Neural cell (in vitro differentiated cells): ENCODE measurements around the gene ZRANB3. TPM values are rescaled to one million over a fixed set of nuclear protein-coding genes. Genes with fewer than 3 reads are reported as not detected.
"Not testable (repeated sequence)": the region's sequence is repeated elsewhere in the genome, so short reads cannot be mapped to it uniquely, and the experiment has no call there.

ENCODE experiments used
- H2AFZ ChIP-seq: fragments of 200-600, 300-800 bp; sonication (generic), shearing (Covaris generic); 2 replicates; pipeline ENCODE4 v1.6.0; 2014; ENCODE audit warnings: low read depth, mild to moderate bottlenecking, antibody characterized with exemption, low read length, moderate library complexity
- H3F3A ChIP-seq: fragments of 200-600 bp; shearing (Covaris generic); 2 replicates; pipeline ENCODE4 v1.6.1; 2016; ENCODE audit warnings: mild to moderate bottlenecking, moderate library complexity, mixed read lengths, antibody characterized with exemption, low read length; ENCODE audit not compliant: insufficient read depth, poor library complexity, severe bottlenecking
- H3K27ac ChIP-seq: fragments of 200-600, 300-800 bp; sonication (generic), shearing (Covaris generic); 2 replicates; pipeline ENCODE4 v1.5.1; 2014; ENCODE audit warnings: mild to moderate bottlenecking, low read length, moderate library complexity
- H3K27me3 ChIP-seq: fragments of 300-800, 200-600 bp; sonication (generic), shearing (Covaris generic); 2 replicates; pipeline ENCODE4 v1.6.0; 2014; ENCODE audit warnings: mild to moderate bottlenecking, low read depth, low read length, moderate library complexity; ENCODE audit not compliant: insufficient read depth
- H3K36me3 ChIP-seq: fragments of 300-800, 200-600 bp; sonication (generic), shearing (Covaris generic); 2 replicates; pipeline ENCODE4 v1.5.1; 2014; ENCODE audit warnings: mild to moderate bottlenecking, antibody characterized with exemption, low read length, moderate library complexity; ENCODE audit not compliant: insufficient read depth
- H3K4me2 ChIP-seq: fragments of 300-800, 200-600 bp; sonication (generic), shearing (Covaris generic); 2 replicates; pipeline ENCODE4 v1.6.0; 2014; ENCODE audit warnings: mild to moderate bottlenecking, low read length
- H3K4me3 ChIP-seq: fragments of 300-800, 200-600 bp; sonication (generic), shearing (Covaris generic); 2 replicates; pipeline ENCODE4 v1.5.1; 2014; ENCODE audit warnings: mild to moderate bottlenecking, low read length, moderate library complexity
- H3K79me2 ChIP-seq: fragments of 200-600 bp; shearing (Covaris generic); replicated peaks from 2 replicates; pipeline ENCODE4 v1.6.0; 2014; ENCODE audit warnings: mild to moderate bottlenecking, low read length, moderate library complexity; ENCODE audit not compliant: insufficient read depth
- H3K9ac ChIP-seq: fragments of 300-800, 200-600 bp; sonication (generic), shearing (Covaris generic); 2 replicates; pipeline ENCODE4 v1.6.1; 2016; ENCODE audit warnings: mild to moderate bottlenecking, low read length, mixed read lengths
- H3K9me2 ChIP-seq: fragments of 200-600 bp; shearing (Covaris generic); 2 replicates; pipeline ENCODE4 v1.6.1; 2016; ENCODE audit warnings: mild to moderate bottlenecking, low read length, mixed read lengths; ENCODE audit not compliant: insufficient read depth
- H3K9me3 ChIP-seq: fragments of 200-600, 300-800 bp; sonication (generic), shearing (Covaris generic); 2 replicates; pipeline ENCODE4 v1.6.1; 2016; ENCODE audit warnings: mild to moderate bottlenecking, mixed run types, low read length, moderate library complexity, mixed read lengths
- H4K20me1 ChIP-seq: fragments of 200-600 bp; shearing (Covaris generic); 2 replicates; pipeline ENCODE4 v1.6.1; 2016; ENCODE audit warnings: mild to moderate bottlenecking, mixed run types; ENCODE audit not compliant: insufficient read depth
- CTCF ChIP-seq: fragments of 450-650 bp; IDR thresholded peaks from 2 replicates; pipeline ENCODE4 v1.5.1; 2014; ENCODE audit warnings: antibody characterized with exemption, mild to moderate bottlenecking, moderate library complexity; ENCODE audit not compliant: poor library complexity, severe bottlenecking
- EP300 ChIP-seq: fragments of 450-650 bp; conservative IDR thresholded peaks from 2 replicates; pipeline ENCODE4 v1.6.1; 2014; ENCODE audit warnings: antibody characterized with exemption, mild to moderate bottlenecking, moderate library complexity; ENCODE audit not compliant: poor library complexity, severe bottlenecking
- EZH2 ChIP-seq: fragments of 200-600, 300-800 bp; shearing (Covaris generic), sonication (generic); IDR thresholded peaks from 2 replicates; pipeline ENCODE4 v1.6.1; 2014; ENCODE audit warnings: antibody characterized with exemption, low read length, borderline replicate concordance, mild to moderate bottlenecking; ENCODE audit not compliant: insufficient read depth, poor library complexity, severe bottlenecking
- MXI1 ChIP-seq: fragments of 450-650 bp; conservative IDR thresholded peaks from 2 replicates; pipeline ENCODE4 v1.6.1; 2014; ENCODE audit warnings: antibody characterized with exemption, mild to moderate bottlenecking; ENCODE audit not compliant: poor library complexity, severe bottlenecking
- RAD21 ChIP-seq: fragments of 450-650 bp; conservative IDR thresholded peaks from 2 replicates; pipeline ENCODE4 v1.6.1; 2014; ENCODE audit warnings: antibody characterized with exemption, mild to moderate bottlenecking, moderate library complexity
- SMC3 ChIP-seq: fragments of 450-650 bp; conservative IDR thresholded peaks from 2 replicates; pipeline ENCODE4 v1.6.1; 2014; ENCODE audit warnings: antibody characterized with exemption, mild to moderate bottlenecking, moderate library complexity; ENCODE audit not compliant: poor library complexity
- TAF1 ChIP-seq: IDR thresholded peaks from 2 replicates; pipeline ENCODE4 v1.6.1; 2012; ENCODE audit warnings: low read depth
- polyA plus RNA-seq: library from polyadenylated mRNA; depleted of rRNA; stranded (reverse); fragments of >200 nt; gene quantifications from 2 replicates; pipeline ENCODE4 v1.2.3, GENCODE V29; 2014

ZRANB3 gene
- polyA plus RNA-seq, 1 donor from 2014 or later = 3.5 TPM

DNA sequence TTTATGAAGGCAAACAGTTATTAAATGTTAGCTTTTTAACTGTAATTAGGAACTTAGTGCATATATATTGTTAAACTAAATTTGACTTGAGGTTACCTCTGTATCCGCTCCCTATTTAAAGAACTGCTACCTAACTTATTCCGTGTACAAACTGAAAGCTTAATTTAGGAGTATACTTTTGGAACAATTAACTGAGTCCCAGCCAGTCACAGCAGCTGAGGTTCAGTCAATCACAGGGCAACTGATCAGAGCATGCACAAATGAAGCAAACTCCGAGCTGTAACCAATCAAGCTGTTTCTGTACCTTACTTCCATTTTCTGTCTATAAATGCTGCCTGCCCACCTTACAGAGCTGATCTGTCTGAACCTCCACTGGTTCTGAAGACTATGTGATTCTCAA lies 417.7 kb downstream of the ZRANB3 start:
- Histone ChIP-seq H3K9me2 (no peaks in the 10 kb centered on the region), H3K9ac (no peak overlapping the region), H3K27ac (no peak overlapping the region), H3K36me3 (peaks cover 3% of the 10 kb centered on the region), H2AFZ (no peak overlapping the region), H3F3A (no peaks in the 10 kb centered on the region), H3K4me2 (no peak overlapping the region), H3K27me3 (no peaks in the 10 kb centered on the region), H4K20me1 (no peaks in the 10 kb centered on the region), H3K4me3 (no peak overlapping the region), H3K79me2 (no peaks in the 10 kb centered on the region), H3K9me3 (no peaks in the 10 kb centered on the region)
- TF ChIP-seq SMC3 = no peak

DNA sequence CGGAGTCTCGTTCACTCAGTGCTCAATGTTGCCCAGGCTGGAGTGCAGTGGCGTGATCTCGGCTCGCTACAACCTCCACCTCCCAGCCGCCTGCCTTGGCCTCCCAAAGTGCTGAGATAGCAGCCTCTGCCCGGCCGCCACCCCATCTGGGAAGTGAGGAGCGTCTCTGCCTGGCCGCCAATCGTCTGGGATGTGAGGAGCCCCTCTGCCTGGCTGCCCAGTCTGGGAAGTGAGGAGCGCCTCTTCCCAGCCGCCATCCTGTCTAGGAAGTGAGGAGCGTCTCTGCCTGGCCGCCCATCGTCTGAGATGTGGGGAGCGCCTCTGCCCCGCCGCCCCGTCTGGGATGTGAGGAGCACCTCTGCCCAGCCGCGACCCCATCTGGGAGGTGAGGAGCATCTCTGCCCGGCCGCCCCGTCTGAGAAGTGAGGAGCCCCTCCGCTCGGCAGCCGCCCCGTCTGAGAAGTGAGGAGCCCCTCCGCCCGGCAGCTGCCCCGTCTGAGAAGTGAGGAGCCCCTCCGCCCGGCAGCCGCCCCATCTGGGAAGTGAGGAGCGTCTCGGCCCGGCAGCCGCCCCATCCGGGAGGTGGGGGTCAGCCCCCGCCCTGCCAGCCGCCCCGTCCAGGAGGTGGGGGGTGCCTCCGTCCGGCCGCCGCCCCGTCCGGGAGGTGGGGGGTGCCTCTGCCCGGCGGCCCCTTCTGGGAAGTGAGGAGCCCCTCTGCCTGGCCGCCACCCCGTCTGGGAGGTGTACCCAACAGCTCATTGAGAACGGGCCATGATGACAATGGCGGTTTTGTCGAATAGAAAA lies 425.3 kb downstream of the ZRANB3 start:
- not testable (repeated sequence) for H3K9me2 ChIP-seq, H3K4me3 ChIP-seq, H3K79me2 ChIP-seq, H3K4me2 ChIP-seq, H2AFZ ChIP-seq, H3K9me3 ChIP-seq, H3K9ac ChIP-seq, H3K36me3 ChIP-seq, H3F3A ChIP-seq, H3K27ac ChIP-seq, H4K20me1 ChIP-seq, H3K27me3 ChIP-seq

- peaks cover 6% of the 10 kb centered on the region for H3K9me3 ChIP-seq
- H3K27ac ChIP-seq = no peak overlapping the region
- no peaks in the 10 kb centered on the region for H3K36me3 ChIP-seq
- H3K9me2 ChIP-seq = no peaks in the 10 kb centered on the region
- H3K27me3 ChIP-seq = no peaks in the 10 kb centered on the region
- H4K20me1 ChIP-seq = no peaks in the 10 kb centered on the region
- no peaks in the 10 kb centered on the region for H3K79me2 ChIP-seq
- no peak overlapping the region for H2AFZ ChIP-seq
- H3K9ac ChIP-seq = no peak overlapping the region
- no peaks in the 10 kb centered on the region for H3F3A ChIP-seq
- no peak overlapping the region for H3K4me2 ChIP-seq
- H3K4me3 ChIP-seq = no peak overlapping the region
- TF ChIP-seq SMC3 (no peak), EZH2 (no peak), TAF1 (no peak), EP300 (no peak), RAD21 (no peak), MXI1 (no peak), CTCF (no peak)
Observed at GRCh38 chr2:135103843-135104242, 427.2 kb downstream of the ZRANB3 start.
